Brain microvascular endothelial cell (primary cell): ENCODE measurements around the gene BET1.
A peak's percentile ranks its signal among the peaks of the same experiment; 100 is the strongest.

Experiments
- DNase-seq: peaks from one replicate; pipeline ENCODE4 v3.0.0-alpha.2; 2020
- H3K27ac ChIP-seq: fragments of 250-450 bp; sonication (Bioruptor Pico); 2 replicates; pipeline ENCODE4 v1.5.1; 2020; ENCODE audit warnings: mild to moderate bottlenecking, moderate library complexity
- H3K27me3 ChIP-seq: fragments of 250-450 bp; sonication (Bioruptor Pico); replicated peaks from 2 replicates; pipeline ENCODE4 v1.5.1; 2020; ENCODE audit warnings: mild to moderate bottlenecking
- H3K36me3 ChIP-seq: fragments of 250-450 bp; sonication (Bioruptor Pico); replicated peaks from 2 replicates; pipeline ENCODE4 v1.5.1; 2020; ENCODE audit warnings: mild to moderate bottlenecking
- H3K4me3 ChIP-seq: 2 replicates; pipeline ENCODE4 v1.5.1; 2011; ENCODE audit warnings: low read depth, mild to moderate bottlenecking, control low read depth, low read length, moderate library complexity
- in situ Hi-C: cut with HindIII; loops from 2 replicates; pipeline ENCODE4 v1.10.0; 2017; ENCODE audit warnings: low sequenced_read_pairs, low pct_ligation_motif_present
- TF ChIP-seq, protein P1 (sequence below): IDR thresholded peaks from 2 replicates; pipeline ENCODE4 v1.5.1; 2011; ENCODE audit warnings: low read depth, mild to moderate bottlenecking, moderate library complexity, low read length, control low read depth, inconsistent platforms; ENCODE audit errors: missing control alignments

The BET1 gene

DNA sequence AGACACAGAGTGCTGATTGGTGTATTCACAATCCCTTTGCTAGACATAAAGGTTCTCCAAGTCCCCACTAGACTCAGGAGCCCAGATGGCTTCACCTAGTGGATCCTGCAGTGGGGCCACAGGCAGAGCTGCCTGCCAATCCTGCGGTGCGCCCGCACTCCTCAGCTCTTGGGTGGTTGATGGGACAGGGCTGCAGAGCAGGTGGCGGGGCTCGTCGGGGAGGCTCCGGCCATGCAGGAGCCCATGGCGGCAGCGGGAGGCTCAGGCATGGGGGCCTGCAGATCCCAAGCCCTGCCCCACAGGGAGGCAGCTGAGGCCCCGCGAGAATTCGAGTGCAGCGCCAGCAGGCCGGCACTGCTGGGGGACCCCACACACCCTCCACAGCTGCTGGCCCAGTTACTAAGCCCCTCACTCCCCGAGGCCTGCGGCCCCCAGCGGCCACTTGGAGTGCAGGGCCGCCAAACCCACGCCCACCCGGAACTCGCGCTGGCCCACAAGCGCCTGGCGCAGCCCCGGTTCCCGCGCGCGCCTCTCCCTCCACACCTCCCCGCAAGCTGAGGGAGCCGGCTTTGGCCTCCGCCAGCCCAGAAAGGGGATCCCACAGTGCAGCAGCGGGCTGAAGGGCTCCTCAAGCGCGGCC, 7.7 kb upstream of the BET1 start:
- H3K4me3 ChIP-seq = no peak overlapping the region
- H3K27ac ChIP-seq = no peak overlapping the region
- H3K27me3 ChIP-seq = no peaks in the 10 kb centered on the region
- no peaks in the 10 kb centered on the region for H3K36me3 ChIP-seq
- TF ChIP-seq, protein P1, sequence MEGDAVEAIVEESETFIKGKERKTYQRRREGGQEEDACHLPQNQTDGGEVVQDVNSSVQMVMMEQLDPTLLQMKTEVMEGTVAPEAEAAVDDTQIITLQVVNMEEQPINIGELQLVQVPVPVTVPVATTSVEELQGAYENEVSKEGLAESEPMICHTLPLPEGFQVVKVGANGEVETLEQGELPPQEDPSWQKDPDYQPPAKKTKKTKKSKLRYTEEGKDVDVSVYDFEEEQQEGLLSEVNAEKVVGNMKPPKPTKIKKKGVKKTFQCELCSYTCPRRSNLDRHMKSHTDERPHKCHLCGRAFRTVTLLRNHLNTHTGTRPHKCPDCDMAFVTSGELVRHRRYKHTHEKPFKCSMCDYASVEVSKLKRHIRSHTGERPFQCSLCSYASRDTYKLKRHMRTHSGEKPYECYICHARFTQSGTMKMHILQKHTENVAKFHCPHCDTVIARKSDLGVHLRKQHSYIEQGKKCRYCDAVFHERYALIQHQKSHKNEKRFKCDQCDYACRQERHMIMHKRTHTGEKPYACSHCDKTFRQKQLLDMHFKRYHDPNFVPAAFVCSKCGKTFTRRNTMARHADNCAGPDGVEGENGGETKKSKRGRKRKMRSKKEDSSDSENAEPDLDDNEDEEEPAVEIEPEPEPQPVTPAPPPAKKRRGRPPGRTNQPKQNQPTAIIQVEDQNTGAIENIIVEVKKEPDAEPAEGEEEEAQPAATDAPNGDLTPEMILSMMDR = no peak
- DNase-seq = no peak
- in situ Hi-C loops = no loop called here

DNA sequence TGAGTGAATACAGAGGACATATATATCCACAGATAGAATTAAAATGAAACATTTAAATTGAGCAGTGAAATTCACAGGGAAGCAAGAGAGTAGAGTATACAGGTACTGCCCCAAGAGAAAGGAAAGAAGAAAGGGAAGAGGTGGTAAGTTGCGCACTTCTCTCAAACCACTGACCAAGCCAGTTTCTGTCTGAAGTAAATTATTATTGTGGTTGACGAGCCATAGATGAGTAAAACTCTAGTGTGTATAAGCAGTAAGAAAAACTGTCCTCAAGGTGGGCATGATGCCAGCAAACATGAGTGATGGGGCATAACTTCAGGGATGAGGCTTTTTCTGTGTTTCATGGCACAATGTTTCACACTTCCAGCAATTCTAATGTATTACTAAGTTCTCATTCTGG, 4.4 kb upstream of the BET1 start:
- Histone ChIP-seq H3K27ac (no peak overlapping the region), H3K4me3 (no peak overlapping the region), H3K36me3 (no peaks in the 10 kb centered on the region), H3K27me3 (no peaks in the 10 kb centered on the region)
- DNase-seq = peak; percentile 20
- TF ChIP-seq, protein P1 = no peak
- in situ Hi-C loops = no loop called here

DNA sequence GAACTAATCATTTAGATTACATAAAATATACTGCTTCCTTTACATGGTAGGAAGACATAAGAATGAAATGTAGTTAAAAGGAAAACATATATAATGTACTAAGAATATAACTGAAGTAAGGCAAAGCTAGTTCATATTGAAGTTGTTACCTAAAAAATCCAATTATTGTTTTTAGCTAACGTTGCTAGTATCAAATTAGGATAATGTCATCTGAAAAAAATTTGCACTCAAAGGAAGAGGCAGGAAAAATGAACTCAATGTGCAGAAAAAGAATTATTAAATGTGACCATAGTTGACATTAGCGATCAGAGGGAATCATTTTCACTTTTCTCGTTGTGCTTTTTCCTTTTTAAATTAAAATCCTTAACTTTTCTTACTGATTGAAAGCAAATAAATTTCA, 1.6 kb upstream of the BET1 start:
- Histone ChIP-seq H3K4me3 (no peak overlapping the region), H3K36me3 (no peaks in the 10 kb centered on the region), H3K27ac (no peak overlapping the region), H3K27me3 (no peaks in the 10 kb centered on the region)
- no peak for DNase-seq
- in situ Hi-C loops = no loop called here
- TF ChIP-seq, protein P1 = no peak

DNA sequence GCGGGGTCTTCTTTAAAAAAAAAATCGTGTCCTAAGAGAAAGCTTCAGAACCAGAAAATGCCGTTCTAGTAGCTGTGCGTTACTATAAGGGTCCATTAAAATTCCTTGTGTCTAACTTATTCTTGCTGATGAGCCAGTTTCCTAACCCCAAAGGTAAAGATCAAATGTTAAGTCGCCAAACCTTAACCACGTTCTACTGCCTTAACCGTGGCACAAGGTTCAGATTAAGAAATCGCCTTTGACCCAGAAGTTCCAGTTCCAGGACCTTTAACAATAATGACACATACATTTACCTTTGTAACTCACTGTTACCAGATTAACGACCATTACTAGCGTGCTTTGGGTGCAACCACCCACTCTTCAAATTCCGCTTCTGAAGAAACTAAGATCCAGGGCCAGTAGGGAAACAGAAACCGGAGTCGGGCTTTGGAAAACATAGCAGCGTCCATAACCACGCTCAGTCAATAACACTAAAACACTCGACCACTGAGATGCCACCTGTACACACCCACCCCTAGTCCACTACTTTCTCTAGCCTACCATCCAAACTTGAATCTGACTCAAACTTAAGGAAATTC, 620 bp downstream of the BET1 start:
- H3K36me3 ChIP-seq = no peaks in the 10 kb centered on the region
- no peaks in the 10 kb centered on the region for H3K27me3 ChIP-seq
- no peak for DNase-seq
- TF ChIP-seq, protein P1 = no peak
- peak overlapping the region; percentile 92 for H3K4me3 ChIP-seq
- in situ Hi-C loops = no loop called here
- H3K27ac ChIP-seq = peak overlapping the region; percentile 89

DNA sequence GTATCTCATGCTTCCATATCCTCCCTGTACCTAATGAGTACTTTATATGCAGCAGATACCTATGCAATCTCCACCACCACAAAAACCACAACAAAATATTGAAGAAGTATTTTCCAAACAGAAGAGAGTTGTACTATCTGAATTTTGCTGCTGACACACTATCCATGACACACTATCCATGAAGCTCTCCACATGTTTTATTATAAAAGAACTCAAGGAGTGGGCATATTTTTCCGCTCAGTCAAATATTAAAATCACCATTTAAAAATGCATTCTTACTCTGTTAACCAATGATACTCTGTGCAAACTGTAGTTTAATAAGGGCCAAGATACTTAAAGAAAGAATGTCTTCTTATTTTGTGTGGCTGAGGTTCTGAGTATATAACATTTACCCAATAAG, 2.8 kb downstream of the BET1 start:
- no peak overlapping the region for H3K4me3 ChIP-seq
- in situ Hi-C loops = no loop called here
- TF ChIP-seq, protein P1 = no peak
- DNase-seq = no peak
- no peak overlapping the region for H3K27ac ChIP-seq
- peaks cover 4% of the 10 kb centered on the region for H3K36me3 ChIP-seq
- no peaks in the 10 kb centered on the region for H3K27me3 ChIP-seq

DNA sequence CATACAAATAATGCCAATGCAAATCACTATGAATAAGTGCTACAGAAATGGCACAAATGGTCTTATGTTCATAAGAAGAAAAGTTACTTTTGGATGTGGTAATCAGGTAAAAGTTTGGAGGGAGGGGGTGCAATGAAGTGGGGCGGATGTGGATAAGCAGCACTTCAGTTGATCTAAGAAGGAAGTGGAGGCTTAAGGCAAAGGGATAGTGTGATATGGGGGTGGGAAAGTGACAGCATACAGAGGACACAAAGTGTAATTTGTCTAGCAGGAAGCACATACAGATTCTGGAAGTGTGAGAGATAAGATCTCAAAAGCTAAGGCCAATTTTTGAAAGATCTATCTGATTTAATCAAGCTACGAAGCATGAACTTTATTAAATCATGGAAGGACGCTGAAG, 6.3 kb downstream of the BET1 start:
- Histone ChIP-seq H3K27ac (no peak overlapping the region), H3K27me3 (no peaks in the 10 kb centered on the region), H3K36me3 (peaks cover 4% of the 10 kb centered on the region), H3K4me3 (no peak overlapping the region)
- in situ Hi-C loops = no loop called here
- TF ChIP-seq, protein P1 = no peak
- DNase-seq = no peak
